Kidney tubule cell (primary cell): Measurements from ENCODE around the gene FAM83F.
"Not testable (repeated sequence)": the region's sequence is repeated elsewhere in the genome, so short reads cannot be mapped to it uniquely, and the experiment has no call there.

ENCODE experiments used
- DNase-seq: peaks from one replicate; pipeline ENCODE4 v3.0.0-alpha.2; 2018; ENCODE audit warnings: low spot score

FAM83F gene

DNA sequence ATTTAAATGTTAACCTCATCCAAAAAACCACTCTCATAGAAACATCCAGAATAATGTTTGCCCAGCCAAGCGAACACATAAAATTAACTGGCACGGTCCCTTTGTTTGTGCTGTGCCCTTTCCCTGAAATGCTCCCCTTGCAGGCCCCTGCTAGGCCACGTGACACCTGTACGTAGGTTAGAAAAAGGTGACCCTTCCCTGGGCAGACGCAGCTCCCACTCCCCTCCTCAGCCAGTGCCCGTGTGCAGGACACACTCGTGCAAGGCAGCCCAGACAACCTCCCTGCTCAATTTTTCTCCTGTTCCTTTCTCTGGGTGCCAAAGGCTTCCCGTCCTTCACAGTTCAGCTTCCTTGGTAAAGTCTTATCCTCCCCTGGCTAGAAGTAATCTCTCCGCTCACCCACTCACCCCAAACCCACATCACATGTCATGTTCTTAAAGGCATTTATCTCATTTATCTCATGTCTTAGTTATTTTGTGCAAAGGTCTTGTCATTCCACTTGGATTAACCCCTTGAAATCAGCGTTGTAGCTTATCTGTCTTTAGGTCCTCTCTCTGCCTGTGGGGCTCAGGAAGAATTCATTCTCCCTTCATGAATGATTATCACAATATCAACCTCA is 20.7 kb downstream of the FAM83F start:
- no peak for DNase-seq

DNA sequence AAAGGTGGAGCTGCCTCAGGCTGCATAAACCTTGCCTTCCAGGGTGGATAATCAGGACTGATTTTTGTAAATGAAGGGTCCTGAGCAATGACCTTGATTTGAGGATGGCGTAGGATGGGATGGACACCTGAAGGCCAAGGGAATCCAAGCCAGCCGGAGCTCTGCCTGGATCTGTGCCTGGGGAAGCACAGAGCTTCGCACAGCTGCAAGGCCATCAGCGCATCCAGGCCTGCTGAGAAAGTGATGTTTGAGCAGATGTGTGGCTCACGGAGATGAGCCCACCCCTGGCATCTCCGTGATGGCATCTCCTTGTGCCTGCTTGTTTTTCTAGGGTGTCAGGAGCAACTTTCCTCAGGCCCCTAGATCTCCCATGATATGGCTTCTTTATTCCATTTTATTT is 23.3 kb downstream of the FAM83F start:
- DNase-seq: no peak

DNA sequence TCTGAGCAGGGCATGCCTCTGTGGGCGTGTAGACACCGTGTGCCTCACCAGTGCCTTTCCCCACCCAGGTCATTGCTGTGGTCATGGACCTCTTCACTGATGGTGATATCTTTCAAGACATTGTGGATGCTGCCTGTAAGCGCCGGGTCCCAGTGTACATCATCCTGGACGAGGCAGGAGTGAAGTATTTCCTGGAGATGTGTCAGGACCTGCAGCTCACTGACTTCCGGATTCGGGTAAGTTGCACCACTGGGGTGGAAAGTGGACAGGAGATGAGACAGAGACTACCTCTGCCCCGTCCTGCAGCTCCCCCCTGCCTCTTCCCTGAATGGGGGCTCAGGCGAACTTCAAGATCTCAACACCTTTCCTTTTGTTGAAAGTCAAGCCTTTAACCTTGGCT is 24.3 kb downstream of the FAM83F start:
- DNase-seq: no peak

- DNase-seq: no peak
Observed at GRCh38 chr22:40020956-40021355, 26.2 kb downstream of the FAM83F start.

GRCh38 chr22:40021401-40022000 is 26.7 kb downstream of the FAM83F start:
- no peak for DNase-seq

GRCh38 chr22:40022536-40023240 is 27.9 kb downstream of the FAM83F start:
- DNase-seq: no peak

DNA sequence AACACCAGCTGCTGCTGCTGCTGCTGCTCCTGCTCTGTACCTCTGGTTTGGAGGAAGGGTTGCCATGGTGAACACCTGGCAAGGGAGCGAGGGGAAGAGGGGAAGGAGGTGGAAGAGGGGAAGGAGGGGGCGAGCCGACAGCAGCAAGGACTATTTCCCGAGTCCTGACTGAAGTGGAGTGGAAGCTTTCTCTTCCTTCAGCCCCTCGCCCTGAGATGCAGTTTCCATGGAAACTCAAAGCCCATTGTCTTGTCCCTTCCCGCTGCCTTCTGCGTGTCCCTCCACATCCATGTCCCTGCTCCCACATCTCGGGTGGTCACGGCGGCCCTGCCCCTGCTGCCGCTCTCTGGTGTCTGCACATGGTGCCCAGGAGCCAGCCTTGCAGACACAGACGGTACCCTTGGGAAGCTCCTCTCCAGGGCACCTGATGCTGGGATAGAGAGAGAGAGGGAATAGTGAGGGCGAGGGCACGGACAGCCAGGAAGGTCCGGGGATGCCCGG is 28.6 kb downstream of the FAM83F start:
- DNase-seq: no peak

GRCh38 chr22:40024201-40025061 is 29.7 kb downstream of the FAM83F start:
- DNase-seq: peak; percentile 63

DNA sequence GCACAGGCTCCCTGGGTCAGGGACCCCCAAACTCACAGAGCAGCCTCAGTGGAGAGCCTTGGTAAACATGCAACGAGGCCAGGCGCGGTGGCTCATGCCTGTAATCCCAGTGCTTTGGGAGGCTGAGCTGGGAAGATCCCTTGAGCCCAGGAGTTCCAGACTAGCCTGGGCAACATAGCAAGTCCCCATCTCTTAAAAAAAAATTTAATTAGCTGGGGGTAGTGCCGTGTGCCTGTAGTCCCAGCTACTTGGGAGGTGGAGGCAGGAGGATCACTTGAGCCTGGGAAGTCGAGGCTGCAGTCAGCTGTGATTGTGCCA is 30.3 kb downstream of the FAM83F start:
- DNase-seq: not testable (repeated sequence)

- no peak for DNase-seq
Observed at GRCh38 chr22:40025856-40026255, 31.1 kb downstream of the FAM83F start.

GRCh38 chr22:40026641-40027040 is 31.9 kb downstream of the FAM83F start:
- DNase-seq: no peak

DNA sequence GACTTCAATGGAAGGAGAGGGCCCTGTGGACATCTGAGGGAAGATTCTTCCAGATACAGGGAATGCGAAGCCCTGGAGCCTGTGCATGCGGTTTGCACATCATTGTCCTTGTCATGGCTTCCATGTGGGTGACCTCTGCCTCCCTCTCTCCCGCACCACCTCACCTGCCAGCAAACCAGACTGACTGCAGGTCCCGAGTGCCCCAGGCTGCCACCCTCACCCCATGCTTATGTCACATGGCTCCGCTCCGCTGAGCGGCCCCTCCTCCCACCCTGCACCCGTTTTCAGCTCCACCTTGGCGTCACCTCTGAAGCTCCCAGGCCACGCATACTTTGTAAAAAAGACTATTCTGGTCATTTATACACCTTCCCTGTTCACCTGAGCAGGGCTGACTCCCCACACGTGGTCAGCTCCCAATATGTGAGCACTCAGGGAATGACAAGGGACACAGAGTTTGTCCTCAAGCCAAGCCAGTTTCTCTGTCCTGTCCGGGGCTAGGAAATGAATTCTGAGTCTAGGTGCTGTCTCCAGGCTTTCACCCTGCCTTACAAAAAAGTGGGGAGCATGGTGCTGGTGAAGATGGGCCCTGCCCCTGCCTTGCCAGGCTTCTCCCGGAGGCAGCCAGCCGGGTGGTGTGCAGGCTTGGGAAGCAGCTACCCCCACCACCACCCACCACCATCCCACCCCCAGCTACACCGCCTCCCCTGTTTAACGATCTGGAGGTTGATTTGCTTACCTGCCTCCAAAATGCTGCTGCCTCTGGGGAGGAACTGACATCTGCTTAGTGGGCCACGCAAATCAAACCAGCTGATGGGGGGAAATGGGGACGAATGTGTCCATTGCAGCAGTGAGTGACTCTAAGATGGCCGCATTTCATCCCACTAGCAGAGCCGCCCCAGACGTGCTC is 32.7 kb downstream of the FAM83F start:
- no peak for DNase-seq

DNA sequence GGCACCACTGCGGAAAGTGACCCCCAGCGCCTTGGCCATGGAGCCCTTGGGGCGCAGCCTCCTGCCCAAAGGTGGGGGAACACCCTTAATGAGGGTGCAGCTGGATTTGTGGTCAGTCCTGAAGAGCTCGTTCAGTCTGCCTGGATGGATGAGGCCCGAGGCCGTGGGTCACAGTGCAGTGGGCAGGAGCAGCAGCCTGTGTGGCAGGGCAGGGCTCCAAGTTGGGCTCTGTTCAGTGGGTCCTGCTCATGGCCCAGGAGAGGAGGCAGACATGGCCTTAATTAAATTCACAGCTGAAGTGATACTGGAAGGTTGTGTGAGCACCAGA is 33.3 kb downstream of the FAM83F start:
- DNase-seq: no peak

DNA sequence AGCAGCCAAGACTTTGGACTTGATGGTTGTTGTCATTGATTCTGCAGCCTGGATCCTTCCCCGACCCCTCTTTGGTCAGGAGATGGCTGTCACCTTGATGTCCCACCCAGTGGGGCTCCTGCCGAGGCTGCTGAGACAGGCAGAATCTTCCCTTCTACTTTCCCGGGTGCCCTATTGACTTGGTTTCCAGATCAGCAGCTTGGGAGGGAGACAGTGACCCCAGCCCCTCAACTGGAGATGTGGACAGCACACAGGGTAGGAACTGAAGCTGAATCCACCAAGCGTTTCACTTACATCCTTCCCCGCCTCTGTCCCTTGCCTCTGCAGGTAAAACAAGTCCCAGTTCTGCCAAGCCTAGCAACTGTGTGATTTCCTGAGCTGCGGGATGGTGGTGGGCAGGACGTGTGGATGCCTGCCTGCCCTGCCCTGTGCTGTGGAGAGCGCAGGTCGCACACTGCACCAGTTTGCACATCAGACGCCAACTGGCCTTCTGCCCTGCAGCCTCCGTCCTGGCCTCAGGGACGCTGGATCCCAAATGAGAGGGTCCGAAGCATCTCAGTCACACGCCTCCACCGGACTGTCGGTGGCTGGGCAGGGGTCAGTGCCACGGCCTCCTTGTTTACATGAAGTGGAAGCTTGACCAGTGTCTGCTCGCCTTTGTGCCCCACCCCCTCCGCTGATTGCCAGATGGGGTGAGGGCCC is 34.6 kb downstream of the FAM83F start:
- no peak for DNase-seq

GRCh38 chr22:40030026-40030757 is 35.4 kb downstream of the FAM83F start:
- DNase-seq: no peak

DNA sequence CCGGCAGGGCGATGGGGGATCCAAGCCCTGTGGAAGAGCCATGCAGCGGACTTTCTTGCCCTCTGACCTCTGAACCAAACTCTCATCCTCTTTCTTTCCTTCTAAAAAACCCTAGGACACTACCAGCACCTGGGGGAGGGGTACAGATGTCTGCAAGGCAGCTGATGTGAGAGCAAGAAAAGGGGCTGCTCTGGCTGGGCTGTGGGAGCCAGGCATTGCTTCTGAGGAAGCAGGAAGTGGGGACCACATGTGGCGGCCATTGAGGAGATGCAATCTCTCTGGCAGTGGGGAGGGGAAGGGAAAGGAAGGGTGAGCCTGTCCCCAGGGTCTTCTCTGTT is 36.0 kb downstream of the FAM83F start:
- DNase-seq: no peak

DNA sequence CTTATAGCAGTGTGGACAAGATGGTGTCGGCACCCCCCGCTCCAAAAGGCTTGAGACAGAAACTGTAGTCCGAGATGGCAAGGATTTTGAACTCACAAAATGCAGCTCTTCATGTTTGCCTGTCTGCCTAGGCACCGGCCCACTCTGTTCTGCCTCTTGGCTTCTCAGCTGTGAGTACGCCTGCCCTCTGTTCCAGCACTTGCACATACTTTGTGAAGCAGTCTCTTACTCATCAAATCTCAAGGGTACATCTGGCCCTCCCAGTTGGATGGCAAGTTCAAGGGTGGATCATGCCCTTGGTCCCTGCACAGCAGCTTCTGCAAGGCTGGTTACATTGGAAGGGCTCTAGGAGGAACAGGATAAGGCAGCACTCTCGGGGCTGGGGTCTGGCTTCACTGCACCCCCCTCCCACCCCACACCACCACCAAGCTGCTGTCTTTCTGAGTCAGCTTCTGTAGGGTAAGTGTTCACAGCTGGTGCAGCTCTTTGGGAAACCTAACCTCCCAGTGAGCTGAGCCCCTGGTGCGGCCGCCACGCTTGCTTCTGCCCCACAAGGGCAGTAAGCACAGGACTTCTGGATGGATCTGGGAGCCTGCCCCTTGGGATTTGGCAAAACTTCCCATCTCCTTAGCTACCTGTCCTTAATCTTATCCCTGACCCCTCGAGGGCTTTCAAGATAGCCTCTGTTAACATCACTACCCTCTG is 37.2 kb downstream of the FAM83F start:
- no peak for DNase-seq

DNA sequence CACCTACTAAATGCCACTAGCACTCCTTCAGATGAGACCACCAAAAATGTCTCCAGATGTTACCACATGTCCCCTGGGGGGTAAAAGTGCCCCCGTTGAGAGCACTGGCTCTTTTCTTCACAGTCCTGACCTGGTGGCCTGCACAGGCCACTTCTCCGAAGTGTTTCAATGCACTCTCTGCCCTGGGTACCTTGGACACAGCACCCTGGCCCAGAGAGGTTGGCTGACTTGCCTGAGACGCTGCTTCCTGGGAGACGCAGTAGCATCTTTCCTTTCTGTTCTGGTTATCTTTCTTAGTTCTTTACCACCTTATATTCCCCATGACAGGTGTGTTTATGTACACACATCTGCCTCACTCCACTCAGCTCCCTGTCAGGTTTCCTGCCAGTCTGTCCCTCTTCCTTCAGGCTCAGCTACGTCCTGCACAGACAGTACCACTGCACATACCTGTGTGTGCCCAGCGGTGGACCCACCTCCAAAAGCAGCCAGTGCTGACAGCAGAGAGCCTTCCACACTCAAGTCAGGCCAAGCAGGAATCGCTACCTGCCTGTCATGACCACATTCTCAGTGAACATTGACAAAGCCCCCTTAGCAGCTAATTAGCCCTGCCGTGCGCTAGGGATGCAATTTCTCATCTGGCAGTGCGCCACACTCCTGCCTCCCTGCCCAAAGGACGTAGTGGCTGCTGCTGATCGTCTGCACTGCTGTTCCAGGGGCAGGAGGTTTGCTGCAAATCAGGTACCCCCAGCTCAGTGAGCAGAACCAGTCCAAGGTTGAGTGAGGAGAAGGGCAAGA is 39.0 kb downstream of the FAM83F start:
- DNase-seq: no peak

DNA sequence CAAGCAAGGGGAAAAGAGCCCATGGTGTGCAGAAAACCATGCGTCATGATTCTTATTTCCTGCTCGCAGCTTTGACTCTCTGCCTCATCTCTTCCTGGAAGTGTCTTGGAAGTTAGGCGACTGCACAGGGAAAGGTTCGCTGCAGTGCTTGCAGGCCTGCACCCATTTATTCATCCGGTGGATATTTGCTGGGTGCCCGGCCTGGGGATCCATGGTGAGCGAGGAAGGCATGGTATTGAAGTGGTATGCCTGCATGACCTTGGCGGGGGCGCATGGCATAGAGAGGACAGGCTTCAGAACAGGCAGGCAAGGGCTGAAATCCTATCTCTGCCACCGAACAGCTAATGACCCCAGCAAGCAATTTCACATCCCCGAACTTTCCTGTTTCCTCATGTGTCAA is 40.6 kb downstream of the FAM83F start:
- no peak for DNase-seq
